GM19351 (cell line): ENCODE measurements around the gene PLA2G2D.

Source experiments
- ATAC-seq: cut with Tn5 transposase; IDR thresholded peaks from one replicate; pipeline ENCODE4 v1.9.1; 2021; ENCODE audit warnings: mild to moderate bottlenecking, moderate library complexity; ENCODE audit not compliant: unreplicated experiment

PLA2G2D gene

GRCh38 chr1:20089328-20090077, 29.8 kb downstream of the PLA2G2D start:
- ATAC-seq: no peak

GRCh38 chr1:20087668-20088067, 31.7 kb downstream of the PLA2G2D start:
- ATAC-seq: no peak

- no peak for ATAC-seq
Measured at GRCh38 chr1:20086800-20087199, 32.5 kb downstream of the PLA2G2D start.

GRCh38 chr1:20083178-20083944, 36.0 kb downstream of the PLA2G2D start:
- ATAC-seq: no peak

- ATAC-seq: no peak
Measured at GRCh38 chr1:20082772-20083171, 36.6 kb downstream of the PLA2G2D start.

GRCh38 chr1:20081353-20081810, 38.0 kb downstream of the PLA2G2D start:
- ATAC-seq: no peak

GRCh38 chr1:20080441-20081352, 38.6 kb downstream of the PLA2G2D start:
- peak; percentile 54 for ATAC-seq

- no peak for ATAC-seq
Measured at GRCh38 chr1:20079661-20080305, 39.6 kb downstream of the PLA2G2D start.

GRCh38 chr1:20078711-20079110, 40.6 kb downstream of the PLA2G2D start:
- ATAC-seq: no peak

GRCh38 chr1:20078171-20078651, 41.1 kb downstream of the PLA2G2D start:
- no peak for ATAC-seq

GRCh38 chr1:20076710-20077461, 42.5 kb downstream of the PLA2G2D start:
- ATAC-seq: no peak

- ATAC-seq: no peak
Measured at GRCh38 chr1:20076223-20076622, 43.1 kb downstream of the PLA2G2D start.

GRCh38 chr1:20075345-20075744, 44.0 kb downstream of the PLA2G2D start:
- ATAC-seq: no peak

GRCh38 chr1:20074725-20075171, 44.6 kb downstream of the PLA2G2D start:
- ATAC-seq: no peak

GRCh38 chr1:20074055-20074724, 45.1 kb downstream of the PLA2G2D start:
- ATAC-seq: no peak

GRCh38 chr1:20073256-20073655, 46.1 kb downstream of the PLA2G2D start:
- no peak for ATAC-seq

- no peak for ATAC-seq
Measured at GRCh38 chr1:20072771-20073170, 46.6 kb downstream of the PLA2G2D start.

- no peak for ATAC-seq
Measured at GRCh38 chr1:20071416-20071815, 47.9 kb downstream of the PLA2G2D start.

- no peak for ATAC-seq
Measured at GRCh38 chr1:20070357-20070756, 49.0 kb downstream of the PLA2G2D start.
